NCI-H2029 (cell line): ENCODE results near the gene GALNT2.

Experiments used
- DNase-seq: peaks from one replicate; lab custom pipeline; 2025; lab: John Stamatoyannopoulos, UW

The GALNT2 gene

GRCh38 chr1:230066466-230067404 is at the start of gene GALNT2:
Gene GALNT2 (plus strand): TSS chr1:230067238. CDS start chr1:230067281, 43 bp downstream.
- DNase-seq: peak; percentile 87

GRCh38 chr1:230020451-230020850 is 46.6 kb upstream of the GALNT2 start:
- DNase-seq: no peak

GRCh38 chr1:230022666-230023380 is 44.2 kb upstream of the GALNT2 start:
- DNase-seq: no peak

GRCh38 chr1:230025686-230026085 is 41.4 kb upstream of the GALNT2 start:
- no peak for DNase-seq

GRCh38 chr1:230026139-230026538 is 40.9 kb upstream of the GALNT2 start:
- DNase-seq: no peak

GRCh38 chr1:230026572-230026971 is 40.5 kb upstream of the GALNT2 start:
- DNase-seq: no peak

- no peak for DNase-seq
These were observed 38.3 kb upstream of the GALNT2 start for GRCh38 chr1:230028602-230029223.

- no peak for DNase-seq
These were observed 37.6 kb upstream of the GALNT2 start for GRCh38 chr1:230029244-230029941.

GRCh38 chr1:230030122-230030821 is 36.8 kb upstream of the GALNT2 start:
- no peak for DNase-seq

- no peak for DNase-seq
These were observed 35.9 kb upstream of the GALNT2 start for GRCh38 chr1:230031131-230031530.

GRCh38 chr1:230032516-230033281 is 34.3 kb upstream of the GALNT2 start:
- no peak for DNase-seq

- no peak for DNase-seq
These were observed 29.8 kb upstream of the GALNT2 start for GRCh38 chr1:230037261-230037660.

GRCh38 chr1:230040440-230040839 is 26.6 kb upstream of the GALNT2 start:
- DNase-seq: no peak

GRCh38 chr1:230043081-230043480 is 24.0 kb upstream of the GALNT2 start:
- DNase-seq: no peak

GRCh38 chr1:230044729-230045128 is 22.3 kb upstream of the GALNT2 start:
- DNase-seq: no peak

GRCh38 chr1:230047114-230047865 is 19.7 kb upstream of the GALNT2 start:
- DNase-seq: no peak

- DNase-seq: no peak
These were observed 18.7 kb upstream of the GALNT2 start for GRCh38 chr1:230048322-230048721.

- no peak for DNase-seq
These were observed 18.1 kb upstream of the GALNT2 start for GRCh38 chr1:230048922-230049321.

GRCh38 chr1:230049731-230050130 is 17.3 kb upstream of the GALNT2 start:
- peak; percentile 15 for DNase-seq
